ENCODE data around the gene KCNC4.

Gene KCNC4

DNA sequence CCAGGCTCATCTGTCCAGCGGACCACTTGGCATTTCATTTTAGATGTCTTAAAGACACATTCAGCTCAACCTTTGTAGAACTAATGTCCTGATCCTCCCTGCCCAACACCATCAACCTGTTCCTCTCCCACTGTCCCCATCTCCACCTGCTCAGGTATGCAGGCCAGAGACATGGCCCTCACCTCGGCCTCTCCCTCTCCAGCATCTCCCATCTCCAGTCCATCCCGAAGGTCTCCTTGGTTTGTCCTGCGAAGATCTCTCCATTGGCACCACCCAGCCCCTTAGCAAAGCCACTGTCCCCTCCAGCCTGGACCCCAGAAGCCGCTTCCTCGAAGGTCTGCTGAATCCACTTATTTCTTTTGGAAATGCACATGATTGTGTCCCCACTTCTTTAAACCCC is 20.9 kb upstream of the KCNC4 start:
- no peak for DNase-seq

DNA sequence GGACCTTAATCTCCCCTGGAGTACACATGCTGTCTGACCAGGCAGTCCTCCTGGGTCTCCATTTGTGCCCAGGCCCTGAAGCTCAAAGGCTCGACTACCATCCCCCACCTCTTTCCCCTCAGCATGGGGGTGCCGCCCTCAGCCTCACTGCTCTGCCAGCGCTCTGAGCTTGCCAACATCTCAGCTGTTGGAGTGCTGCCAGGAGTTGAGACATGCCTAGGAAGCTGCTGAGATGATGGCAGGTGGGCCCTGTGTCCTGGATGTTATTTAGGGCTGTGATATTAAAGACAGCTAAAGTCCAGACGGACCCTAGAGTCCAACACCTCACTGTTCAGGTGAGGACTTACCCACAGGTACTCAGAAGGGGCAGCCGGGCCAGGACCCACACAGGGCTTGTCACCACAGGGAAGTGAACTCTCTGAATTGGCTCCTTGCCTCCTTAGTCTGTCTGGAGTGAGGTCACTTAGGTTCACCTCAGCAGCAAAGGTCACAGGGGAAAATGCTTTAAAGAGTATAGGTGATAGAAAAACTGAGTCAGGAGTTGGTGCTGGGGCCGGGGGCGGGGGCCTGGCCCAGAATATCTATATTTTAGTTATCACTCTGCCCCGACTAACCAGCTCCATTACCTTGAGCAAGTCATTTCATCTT is 19.7 kb upstream of the KCNC4 start:
- DNase-seq: peak; percentile 76

DNA sequence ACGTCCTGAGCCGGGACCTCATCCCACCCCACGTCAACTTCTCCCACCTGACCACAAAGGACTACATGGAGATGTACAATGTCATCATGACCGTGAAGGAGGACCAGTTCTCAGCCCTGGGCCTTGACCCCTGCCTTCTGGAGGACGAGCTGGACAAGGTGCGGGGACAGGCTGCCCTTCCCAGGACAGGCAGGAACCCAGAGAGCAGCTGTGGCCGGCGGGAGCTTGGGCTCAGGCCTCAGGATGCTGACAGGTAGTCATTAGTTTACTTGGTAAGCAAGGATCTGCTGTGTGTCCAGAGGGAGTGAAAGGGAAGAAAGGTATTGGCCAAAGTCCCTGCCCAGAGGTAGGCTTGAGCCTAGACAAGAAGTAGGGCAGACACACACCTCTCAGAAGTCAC is 17.6 kb upstream of the KCNC4 start:
- DNase-seq: no peak

DNA sequence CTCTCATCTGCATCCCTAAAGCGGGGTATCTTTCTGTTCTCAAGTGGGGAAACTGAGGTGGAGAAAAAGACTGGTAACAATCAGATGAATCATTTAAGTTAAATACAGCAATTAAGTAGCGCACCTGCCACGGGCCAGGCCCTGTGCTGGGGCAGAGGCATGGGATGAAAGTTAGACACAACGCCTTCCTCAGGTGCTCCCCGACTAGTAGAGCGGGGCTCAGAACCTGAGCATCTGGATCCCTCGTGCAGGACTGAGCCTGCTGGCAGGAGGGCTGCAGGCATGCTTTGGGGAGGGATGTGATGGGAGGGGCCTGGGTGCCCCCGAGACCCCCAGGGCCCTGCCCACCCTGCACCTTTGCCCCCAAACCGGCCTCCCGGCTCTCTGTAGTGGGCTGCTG is 14.9 kb upstream of the KCNC4 start:
- no peak for DNase-seq

DNA sequence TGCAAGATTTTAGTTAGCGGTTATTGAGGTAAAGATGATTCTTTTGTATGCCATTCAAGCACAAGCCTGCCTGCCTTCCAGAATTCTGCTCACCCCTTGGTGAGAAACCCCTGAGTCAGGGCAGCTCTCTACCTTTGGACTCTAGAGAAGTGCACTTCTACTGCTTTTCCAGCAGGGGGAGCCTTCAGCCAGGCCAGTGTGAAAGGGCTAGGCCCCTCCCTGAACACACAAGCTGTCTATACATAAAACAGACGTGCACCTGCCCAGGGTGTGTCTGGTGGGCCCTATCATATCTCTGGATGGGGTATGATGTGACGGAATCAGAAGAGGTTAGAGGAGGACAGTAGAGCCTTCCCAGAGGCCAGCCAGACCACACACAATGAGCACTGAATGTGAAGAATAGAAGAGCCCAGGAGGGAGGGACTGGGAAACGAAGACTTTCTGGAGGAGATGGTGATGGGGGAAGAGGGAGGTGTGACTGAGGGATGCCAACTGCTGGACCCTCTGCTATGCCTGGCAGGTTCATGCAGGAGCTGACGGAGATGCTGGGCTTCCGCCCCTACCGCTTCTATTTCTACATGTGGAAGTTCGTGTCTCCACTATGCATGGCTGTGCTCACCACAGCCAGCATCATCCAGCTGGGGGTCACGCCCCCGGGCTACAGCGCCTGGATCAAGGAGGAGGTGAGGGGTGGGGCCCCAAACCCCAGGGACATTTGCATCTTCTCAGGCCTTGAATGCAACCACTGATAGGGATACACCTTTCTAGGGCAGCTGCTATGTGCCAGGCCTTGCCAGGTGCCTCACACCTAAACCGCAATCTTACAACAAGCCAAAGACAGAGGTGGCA is 13.0 kb upstream of the KCNC4 start:
- DNase-seq: peak; percentile 21

DNA sequence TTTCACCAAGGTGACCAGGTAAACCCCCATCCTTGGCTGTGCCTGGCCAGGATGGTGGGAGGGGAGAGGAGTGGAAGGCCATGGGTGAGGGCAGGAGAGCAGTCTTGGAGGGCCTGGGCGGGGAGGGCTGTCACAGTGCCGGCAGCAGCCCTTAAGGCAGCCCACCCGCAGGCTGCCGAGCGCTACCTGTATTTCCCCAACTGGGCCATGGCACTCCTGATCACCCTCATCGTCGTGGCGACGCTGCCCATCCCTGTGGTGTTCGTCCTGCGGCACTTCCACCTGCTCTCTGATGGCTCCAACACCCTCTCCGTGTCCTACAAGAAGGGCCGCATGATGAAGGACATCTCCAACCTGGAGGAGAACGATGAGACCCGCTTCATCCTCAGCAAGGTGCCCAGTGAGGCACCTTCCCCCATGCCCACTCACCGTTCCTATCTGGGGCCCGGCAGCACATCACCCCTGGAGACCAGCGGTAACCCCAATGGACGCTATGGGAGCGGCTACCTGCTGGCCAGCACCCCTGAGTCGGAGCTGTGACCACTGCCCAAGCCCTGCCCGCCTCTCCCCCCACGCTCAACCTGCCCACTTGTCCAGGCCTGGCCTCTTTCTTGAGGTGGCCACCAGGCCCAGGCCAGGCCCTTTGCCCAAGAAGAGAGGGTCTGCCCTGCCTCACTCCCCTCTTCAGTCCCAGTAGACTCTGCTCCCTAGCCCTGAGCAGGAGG is 12.0 kb upstream of the KCNC4 start:
- no peak for DNase-seq

DNA sequence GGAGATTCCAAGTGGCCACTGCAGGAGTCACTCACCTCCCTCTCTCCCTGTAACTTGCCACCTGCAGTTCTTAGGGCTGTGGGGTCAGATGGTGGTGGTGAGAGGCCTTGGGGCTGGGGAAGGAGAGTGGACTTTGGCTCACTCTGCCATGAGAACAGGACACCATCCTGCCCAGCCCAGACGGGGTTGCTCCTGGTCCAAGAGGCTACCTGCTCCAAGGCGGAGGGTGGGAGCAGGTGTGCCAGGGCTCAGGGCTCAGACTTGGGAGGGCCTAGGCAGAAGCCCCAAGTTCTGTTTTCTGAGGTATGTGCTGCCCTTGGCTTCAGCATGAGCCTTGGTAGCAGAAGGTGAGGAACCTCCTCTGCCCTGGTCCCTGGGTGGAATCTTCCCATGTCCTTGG is 11.4 kb upstream of the KCNC4 start:
- no peak for DNase-seq

DNA sequence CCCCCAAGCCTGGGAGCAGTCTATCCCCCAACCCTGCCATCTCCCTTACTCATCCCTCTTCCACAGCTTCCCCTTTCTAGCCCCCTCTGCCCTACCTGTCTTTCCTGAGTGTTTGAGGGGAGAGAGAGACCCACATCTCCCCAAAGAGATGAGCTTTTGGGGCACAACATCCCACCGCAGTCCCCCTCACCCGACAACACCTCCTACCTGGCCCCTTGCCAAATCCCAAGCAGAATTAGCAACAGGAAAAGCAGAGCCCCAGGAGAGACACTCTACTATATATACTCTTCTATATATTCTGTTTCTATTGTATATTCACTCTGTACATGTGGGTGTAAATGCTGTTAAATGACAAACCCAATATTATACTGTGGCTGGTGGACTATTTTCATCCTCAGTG is 9.9 kb upstream of the KCNC4 start:
- no peak for DNase-seq

DNA sequence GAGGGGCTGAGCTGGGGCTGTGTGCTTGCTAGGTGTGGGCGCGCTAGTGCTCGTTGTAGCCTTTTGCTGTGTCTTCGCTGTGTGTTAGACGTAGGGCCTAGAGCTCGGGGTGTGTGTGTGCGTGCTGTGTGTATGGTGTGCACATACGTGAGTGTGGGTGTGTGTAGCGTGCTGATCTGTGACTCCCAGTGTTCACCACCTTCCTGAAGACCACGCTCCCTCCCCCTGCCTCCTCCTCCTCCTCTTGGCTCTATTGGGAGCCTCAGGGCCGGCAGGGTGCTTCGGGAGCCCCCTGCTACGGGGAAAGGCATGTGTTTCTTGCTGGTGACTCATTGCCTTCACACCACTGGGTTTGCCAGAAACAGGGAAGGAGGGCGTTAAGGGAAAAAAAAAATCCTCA is 9.4 kb upstream of the KCNC4 start:
- DNase-seq: no peak

DNA sequence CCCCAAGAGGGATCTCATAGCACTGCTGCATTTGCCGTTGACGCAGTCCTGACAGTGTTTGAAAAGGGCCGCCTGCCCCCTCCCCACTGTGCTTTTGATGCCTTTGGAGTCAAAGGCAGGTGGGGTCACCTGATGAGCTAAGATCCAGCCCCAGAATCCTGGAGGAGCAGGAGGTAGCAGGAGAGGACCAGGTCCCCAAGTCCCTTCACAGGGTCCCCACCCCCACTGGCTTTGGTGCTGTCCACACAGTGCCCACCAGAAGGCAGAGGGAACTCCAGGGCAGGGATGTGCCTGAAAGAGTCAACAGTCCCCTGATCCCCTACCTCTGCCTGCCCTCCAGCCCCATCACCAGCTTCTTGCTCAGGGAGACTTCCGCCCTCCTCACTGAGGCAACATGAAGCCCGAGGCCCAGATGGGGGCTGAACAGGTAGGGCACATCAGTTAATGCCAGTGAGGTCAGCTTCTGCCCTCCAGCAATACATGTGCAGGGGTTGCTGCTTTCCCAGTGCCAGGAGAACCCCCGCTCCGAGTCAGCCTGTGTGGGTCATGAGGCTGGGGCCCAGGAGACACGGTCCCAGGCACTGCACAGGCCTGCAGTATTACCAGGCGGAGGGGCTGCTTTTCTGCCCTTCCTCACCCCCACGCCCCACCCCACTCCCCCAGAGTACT is 8.8 kb upstream of the KCNC4 start:
- no peak for DNase-seq

DNA sequence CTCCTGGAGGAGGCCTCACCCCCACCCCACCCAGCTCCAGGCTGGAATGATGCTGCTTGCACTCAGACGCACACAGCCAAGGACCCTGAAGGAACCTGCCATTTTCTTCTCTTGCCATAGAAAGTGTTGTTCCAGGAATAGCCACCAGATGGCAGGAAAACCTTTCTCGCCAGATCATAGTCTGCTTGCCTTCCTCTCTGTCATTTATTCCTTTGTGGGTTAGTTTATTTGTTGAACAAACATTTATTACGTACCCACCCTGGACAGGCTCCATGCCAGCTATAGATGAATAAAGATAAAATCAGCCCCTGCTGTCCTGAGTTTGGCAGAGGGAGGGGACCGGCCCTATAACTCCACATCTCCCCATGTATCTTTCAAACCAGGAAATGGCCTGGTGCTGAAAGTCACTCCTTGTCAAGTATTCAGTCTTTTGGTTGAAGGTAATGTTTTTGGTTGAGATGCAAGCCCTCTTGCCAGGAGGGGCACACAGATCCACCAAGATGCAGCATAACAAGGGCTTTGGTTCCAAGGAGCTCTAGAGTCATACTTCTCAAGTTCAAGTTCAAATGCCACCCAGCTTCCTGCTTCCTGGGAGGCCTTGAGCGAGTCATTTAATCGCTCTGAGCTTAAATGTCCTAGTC is 7.0 kb upstream of the KCNC4 start:
- peak; percentile 50 for DNase-seq

DNA sequence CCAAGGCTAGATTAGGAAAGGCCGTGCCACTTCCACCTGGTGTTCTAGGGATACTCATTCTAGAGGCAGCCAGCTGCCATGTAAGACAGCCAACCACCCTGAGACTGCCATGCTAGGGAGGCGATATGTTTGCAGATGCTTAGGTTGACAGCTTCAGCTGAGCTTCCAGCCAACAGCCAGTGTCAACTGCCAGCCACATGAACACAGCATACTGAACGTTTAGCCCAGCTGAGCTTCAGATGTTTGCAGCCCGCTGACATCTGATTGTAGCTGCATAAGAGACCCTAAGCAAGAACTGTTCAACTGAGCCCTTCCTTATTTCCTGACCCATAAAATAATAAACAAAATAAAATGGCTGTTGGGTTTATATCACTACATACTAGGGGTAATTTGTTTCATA is 5.0 kb upstream of the KCNC4 start:
- no peak for DNase-seq

DNA sequence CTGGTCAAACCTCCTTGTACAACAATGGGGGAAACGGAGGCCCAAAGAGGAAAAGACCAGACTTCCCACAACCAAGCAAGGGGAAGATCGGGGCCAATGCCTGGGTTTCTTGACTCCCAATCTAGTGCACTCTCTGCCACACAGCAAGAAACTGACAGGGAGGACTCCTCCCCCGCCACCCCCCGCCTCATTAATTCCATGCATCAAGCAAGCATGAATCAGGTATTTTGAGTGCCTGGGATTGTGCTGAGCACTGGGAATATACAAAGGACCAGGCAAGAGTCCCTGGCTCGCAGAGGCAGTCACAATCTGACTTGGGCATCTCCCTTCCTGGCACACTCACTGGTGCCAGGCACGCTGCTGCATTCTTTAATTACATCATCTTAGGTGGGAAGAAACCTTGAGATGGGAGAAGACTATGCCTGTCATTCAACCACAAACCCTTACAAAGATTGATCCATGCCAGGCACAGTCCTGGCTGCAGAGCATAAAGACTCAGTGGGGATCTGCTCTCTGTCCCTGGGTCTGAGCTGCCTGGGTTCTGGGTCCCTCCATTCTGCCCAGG is 4.4 kb upstream of the KCNC4 start:
- DNase-seq: no peak

DNA sequence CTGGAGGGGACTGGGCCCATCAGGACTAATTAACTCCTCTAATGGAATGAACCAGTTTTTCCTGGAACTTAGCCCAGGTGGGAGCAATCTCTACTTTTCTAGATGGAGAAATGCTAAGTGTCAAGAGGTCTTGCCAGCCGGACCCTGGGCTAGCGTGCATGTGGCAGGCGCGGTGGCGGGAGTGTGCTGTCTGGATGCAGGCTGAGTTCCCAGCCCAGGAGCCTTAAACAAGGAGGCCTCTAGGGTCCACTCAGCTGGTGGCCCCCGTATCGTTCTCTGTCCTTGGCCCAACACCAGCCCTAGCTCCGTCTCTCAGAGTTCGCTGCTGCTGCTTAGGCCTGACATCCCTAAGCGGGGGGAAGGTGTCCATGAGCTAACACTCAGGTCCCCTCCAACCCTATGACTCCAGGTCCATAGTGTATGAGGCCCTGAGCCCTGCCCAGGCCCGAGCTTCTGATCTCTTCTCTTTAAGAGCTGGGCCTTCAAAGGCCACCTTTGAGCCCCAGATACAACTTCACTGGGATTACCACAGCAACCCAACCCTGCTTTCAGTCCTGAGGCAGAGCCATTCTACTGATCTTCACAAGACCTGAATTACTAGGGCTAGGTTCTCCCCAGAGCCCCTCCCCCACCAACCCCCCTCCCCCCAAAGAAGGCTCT is 3.7 kb upstream of the KCNC4 start:
- no peak for DNase-seq

DNA sequence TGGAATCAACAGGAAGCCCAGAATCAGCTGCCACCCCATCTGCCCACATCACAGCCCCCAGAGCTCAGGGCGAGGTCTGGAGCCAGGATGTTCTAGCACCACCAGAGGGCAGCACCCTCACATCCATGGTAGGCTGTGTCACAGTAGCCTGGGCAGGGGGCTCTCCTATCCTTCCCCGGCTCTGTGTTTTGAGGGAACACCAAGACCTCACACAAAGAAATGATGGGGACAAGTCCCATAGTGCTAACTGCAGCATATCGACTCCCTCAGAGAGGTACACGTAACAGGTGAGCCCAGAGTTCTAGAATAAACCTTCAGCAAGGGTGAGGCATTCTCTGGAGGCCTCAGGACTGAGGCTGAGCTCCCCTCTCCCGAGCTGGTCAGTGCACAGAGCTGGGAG is 2.3 kb upstream of the KCNC4 start:
- peak; percentile 30 for DNase-seq

DNA sequence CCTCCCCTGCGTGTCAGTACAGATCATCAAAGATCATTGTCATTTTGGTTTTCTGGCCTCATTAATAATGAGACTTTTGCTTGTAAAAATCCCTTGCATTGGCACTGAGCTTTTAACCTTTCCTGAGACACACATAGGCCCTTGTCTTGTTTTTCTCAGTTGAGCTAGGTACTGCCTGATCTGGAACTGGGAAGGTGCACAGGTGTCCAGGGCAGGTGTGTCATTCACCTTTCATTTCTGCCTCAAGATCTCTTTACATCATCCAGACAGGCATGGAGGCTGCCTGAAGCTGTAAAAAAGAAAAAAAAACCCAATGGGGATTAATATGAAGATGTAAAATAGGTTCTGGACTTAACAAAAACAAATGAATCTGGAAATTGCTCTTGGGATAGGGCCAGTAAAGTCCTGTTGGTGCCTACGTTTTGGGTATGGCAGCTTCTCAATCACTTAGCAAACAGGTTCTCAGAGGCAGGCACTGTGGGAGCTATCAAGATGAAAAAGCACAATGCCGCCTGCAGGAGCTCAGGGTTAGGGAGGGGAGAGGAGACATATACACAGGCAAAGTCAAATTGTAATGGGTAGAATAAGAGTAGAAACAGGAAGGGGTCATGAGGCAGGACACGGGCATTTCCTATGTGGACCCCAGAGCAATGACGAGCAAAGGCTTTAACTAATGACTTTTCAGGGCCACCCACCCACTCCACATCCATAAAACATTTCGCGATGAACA is 1.0 kb upstream of the KCNC4 start:
- DNase-seq: no peak

DNA sequence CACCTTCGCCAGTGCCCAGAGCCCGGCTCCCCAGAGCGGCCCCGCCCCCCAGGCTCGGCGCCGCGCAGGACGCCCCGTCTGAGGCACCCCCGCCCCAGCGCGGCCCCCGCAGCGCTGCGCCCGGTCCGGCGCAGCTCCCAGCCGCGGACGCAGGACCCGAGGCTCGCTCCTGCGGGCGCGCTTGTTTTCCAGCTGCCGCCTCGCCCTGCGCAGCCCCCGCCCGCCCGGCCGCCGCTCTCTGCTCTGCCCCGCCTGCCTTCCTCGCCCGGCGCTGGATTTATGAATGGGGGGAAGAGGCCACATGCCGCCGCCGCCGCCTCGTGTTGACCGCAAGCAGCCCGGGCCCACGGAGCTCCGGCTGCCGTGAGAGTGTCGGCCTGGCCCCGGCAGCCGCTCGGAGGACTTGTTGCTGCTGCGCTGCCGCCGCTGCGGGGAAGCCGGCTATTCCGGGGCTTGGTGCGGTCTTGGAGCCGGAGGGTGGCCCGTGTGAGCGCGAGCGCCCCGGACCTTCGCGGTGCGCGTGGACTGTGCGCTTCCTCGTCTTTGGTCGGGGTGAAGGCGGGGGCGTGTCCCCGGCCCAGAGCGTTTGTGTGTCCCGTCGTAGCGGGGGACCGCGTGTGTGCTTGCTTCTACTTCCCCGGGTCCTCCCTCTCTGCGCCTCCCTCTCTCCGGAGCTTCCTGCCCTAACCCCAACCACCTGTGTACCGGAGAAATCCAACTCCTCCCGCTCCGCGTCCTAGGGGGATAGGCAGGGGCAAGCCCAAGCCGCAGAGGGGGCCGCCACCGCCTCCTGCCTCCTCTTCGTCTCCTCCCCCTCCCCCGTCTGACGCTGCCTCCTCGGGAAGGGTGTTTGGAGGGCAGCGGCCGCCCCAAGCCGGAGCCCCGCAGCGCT is 736 bp downstream of the KCNC4 start:
- DNase-seq: peak; percentile 15

DNA sequence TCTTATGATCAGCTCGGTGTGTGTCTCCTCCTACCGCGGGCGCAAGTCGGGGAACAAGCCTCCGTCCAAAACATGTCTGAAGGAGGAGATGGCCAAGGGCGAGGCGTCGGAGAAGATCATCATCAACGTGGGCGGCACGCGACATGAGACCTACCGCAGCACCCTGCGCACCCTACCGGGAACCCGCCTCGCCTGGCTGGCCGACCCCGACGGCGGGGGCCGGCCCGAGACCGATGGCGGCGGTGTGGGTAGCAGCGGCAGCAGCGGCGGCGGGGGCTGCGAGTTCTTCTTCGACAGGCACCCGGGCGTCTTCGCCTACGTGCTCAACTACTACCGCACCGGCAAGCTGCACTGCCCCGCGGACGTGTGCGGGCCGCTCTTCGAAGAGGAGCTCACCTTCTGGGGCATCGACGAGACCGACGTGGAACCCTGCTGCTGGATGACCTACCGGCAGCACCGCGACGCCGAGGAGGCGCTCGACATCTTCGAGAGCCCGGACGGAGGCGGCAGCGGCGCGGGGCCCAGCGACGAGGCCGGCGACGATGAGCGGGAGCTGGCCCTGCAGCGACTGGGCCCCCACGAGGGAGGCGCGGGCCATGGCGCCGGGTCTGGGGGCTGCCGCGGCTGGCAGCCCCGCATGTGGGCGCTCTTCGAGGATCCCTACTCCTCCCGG is 1.5 kb downstream of the KCNC4 start:
- DNase-seq: no peak

All from DMS79 (cell line).